NT2/D1 (cell line): Measurements from ENCODE around the gene RNF19B.

Experiments
- DNase-seq: peaks from one replicate; pipeline ENCODE4 v3.0.0-alpha.2; 2011; ENCODE audit warnings: low read depth, low spot score
- H3K27me3 ChIP-seq: 2 replicates; pipeline ENCODE4 v1.6.0; 2011; ENCODE audit warnings: mild to moderate bottlenecking; ENCODE audit not compliant: insufficient read length, insufficient read depth
- H3K36me3 ChIP-seq: 2 replicates; pipeline ENCODE4 v1.6.1; 2011; ENCODE audit warnings: mild to moderate bottlenecking, low read length, mixed read lengths; ENCODE audit not compliant: insufficient read depth, insufficient read length
- H3K4me1 ChIP-seq: 2 replicates; pipeline ENCODE4 v1.5.1; 2011; ENCODE audit not compliant: insufficient read depth, insufficient read length
- H3K4me3 ChIP-seq: 2 replicates; pipeline ENCODE4 v1.5.1; 2011; ENCODE audit warnings: low read depth; ENCODE audit not compliant: insufficient read length
- H3K9ac ChIP-seq: 2 replicates; pipeline ENCODE4 v1.6.0; 2011; ENCODE audit warnings: low read depth; ENCODE audit not compliant: insufficient read length
- H3K9me3 ChIP-seq: 2 replicates; pipeline ENCODE4 v1.5.1; 2011; ENCODE audit warnings: mild to moderate bottlenecking, low read length; ENCODE audit not compliant: insufficient read depth
- SUZ12 ChIP-seq: IDR thresholded peaks from 2 replicates; pipeline ENCODE4 v1.6.1; 2011; ENCODE audit not compliant: insufficient read length, insufficient read depth; ENCODE audit errors: extremely low read depth
- YY1 ChIP-seq: IDR thresholded peaks from 2 replicates; pipeline ENCODE4 v1.6.1; 2011; ENCODE audit not compliant: insufficient read length, insufficient read depth
- ZNF274 ChIP-seq: IDR thresholded peaks from 2 replicates; pipeline ENCODE4 v1.6.1; 2011; ENCODE audit warnings: mild to moderate bottlenecking, low read depth, low read length

The RNF19B gene

DNA sequence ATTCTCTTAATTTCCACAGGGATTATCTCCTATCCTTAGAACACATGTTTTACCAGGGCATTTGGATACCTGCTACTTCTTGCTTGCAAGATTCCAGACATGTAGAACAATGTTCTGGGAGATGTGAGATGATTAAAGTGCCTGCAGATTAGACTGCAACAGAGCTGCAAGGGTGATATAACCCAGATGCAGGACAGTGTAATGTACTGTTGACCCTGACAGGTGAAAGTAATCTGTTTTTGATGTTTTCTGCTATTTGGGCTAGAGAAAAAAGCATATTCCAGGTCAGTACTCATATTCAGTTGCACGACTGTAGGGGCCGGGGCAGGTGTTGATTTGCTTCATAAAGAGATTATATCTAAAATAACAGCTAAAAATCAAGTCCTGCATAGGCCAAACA, 36.3 kb downstream of the RNF19B start:
- H3K9ac ChIP-seq: no peak overlapping the region
- peaks cover 46% of the 10 kb centered on the region for H3K27me3 ChIP-seq
- DNase-seq: no peak
- TF ChIP-seq SUZ12: no peak
- TF ChIP-seq YY1: no peak
- no peak for TF ChIP-seq ZNF274
- H3K4me1 ChIP-seq: no peaks in the 10 kb centered on the region
- no peaks in the 10 kb centered on the region for H3K36me3 ChIP-seq
- peaks cover 7% of the 10 kb centered on the region; the same call in 1 of the 2 replicates for H3K9me3 ChIP-seq
- H3K4me3 ChIP-seq: no peak overlapping the region

DNA sequence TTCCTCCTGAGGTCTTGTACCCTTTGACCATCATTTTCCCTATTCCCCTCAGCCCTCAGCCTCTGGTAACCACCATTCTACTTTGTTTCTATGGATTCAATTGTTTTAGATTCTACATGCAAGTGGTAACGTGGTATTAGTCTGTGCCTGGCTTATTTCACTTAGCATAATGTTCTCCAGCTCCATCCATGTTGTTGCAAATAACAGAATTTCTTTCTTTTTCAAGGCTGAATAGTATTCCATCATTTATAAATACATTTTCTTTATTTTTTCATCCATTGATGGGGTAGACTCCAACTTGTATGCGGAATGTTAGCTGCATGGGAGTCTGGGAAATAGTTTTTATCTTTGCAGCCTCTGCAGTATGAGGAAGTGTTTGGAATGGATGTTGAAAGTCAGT, 37.2 kb downstream of the RNF19B start:
- Histone ChIP-seq H3K4me3 (no peak overlapping the region), H3K9me3 (peaks cover 7% of the 10 kb centered on the region; the same call in 1 of the 2 replicates), H3K9ac (no peak overlapping the region), H3K36me3 (no peaks in the 10 kb centered on the region), H3K4me1 (no peaks in the 10 kb centered on the region), H3K27me3 (peaks cover 53% of the 10 kb centered on the region)
- DNase-seq: no peak
- TF ChIP-seq YY1 (no peak), ZNF274 (no peak), SUZ12 (no peak)

DNA sequence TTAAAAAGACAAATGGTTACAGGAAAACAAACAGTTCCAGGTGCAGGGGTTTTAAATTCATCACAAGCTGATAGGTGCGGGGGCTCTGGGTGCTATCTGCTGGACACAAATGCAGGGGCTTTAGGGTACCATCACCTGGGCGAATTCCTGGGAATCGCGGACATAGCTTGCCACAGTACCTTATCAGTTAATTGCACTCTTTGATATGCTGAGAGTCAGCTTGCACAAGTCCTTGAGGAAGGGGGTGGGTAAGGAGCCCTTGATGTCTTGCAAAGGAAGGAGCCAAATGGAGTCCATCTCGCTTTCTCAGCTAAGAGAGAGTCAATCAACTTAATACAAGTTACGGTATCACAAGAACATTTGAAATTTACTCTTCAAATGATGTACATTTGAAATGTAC, 38.0 kb downstream of the RNF19B start:
- peak overlapping the region; percentile 8 for H3K4me3 ChIP-seq
- no peaks in the 10 kb centered on the region for H3K36me3 ChIP-seq
- TF ChIP-seq SUZ12 (no peak), ZNF274 (no peak), YY1 (no peak)
- H3K9me3 ChIP-seq: peaks cover 7% of the 10 kb centered on the region; the same call in 1 of the 2 replicates
- no peak overlapping the region for H3K9ac ChIP-seq
- no peak for DNase-seq
- H3K4me1 ChIP-seq: no peaks in the 10 kb centered on the region
- peaks cover 53% of the 10 kb centered on the region for H3K27me3 ChIP-seq

DNA sequence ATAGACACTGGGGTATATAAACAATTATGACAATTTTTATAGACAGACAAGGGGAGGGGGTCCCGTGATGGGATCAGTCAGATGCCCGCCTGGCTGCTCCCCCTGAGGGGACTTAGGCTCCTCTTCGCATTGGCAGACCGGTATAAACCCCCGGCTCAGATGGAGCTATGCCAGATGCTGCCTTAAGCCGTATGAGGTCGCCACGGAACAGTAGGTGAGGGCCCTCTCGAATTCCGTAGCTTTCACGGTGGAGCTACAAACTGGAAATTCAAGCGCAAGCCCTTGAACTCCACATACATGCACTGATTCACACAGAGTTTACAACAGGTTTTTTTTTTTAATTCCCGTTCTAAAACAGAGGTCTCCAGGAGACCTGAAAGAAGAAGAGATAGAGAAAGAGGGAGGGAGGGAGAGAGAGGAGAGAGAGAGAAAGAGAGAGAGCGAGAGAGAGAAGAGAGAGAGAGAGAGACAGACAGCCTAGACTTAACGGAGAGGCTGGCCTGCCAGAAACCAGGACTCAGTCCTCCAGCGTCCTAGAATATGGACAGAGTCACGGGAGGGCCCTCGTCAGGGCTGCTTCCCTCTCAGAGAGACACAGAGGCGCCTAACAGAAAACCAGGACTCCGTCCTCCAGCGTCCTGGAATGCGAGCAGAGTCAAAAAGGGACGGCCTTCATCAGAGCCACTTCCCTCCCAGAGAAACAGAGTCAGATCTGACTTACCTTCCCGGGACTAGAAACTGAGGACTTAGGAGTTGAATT, 39.0 kb downstream of the RNF19B start:
- Histone ChIP-seq H3K27me3 (peaks cover 53% of the 10 kb centered on the region), H3K36me3 (no peaks in the 10 kb centered on the region), H3K4me1 (peaks cover 4% of the 10 kb centered on the region), H3K9ac (peak overlapping the region; percentile 78), H3K9me3 (peaks cover 7% of the 10 kb centered on the region; the same call in 1 of the 2 replicates), H3K4me3 (peak overlapping the region; percentile 61)
- DNase-seq: peak; percentile 59
- no peak for TF ChIP-seq ZNF274
- TF ChIP-seq SUZ12: no peak
- TF ChIP-seq YY1: no peak

DNA sequence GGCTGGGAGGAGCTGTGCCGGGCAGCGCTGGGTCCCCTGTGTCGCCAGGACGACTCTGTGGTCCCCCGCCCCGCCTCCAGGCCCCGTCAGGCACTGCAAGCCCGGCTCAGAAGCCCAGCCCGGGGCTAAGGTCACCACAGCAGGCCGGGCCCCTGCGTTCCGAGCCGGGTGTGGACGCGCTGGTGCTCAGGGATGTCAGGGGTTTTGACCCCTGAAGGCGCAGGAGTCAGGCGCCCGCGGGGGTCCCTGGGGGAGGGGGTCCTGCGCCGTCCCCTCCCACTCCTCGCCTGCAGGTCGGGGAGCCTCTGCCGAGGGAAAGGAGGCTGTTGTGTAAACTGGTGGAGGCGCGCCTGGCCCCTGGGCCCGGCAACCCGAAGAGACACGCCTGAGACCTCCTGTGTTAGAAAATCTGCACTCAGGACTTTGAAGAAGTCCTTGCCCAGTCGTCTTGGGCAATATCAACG, 39.7 kb downstream of the RNF19B start:
- Histone ChIP-seq H3K9ac (peak overlapping the region; percentile 80), H3K27me3 (peaks cover 53% of the 10 kb centered on the region), H3K4me3 (peak overlapping the region; percentile 61), H3K36me3 (no peaks in the 10 kb centered on the region), H3K9me3 (peaks cover 7% of the 10 kb centered on the region; the same call in 1 of the 2 replicates), H3K4me1 (peaks cover 4% of the 10 kb centered on the region)
- DNase-seq: no peak
- TF ChIP-seq YY1 (no peak), ZNF274 (no peak), SUZ12 (no peak)

- peaks cover 26% of the 10 kb centered on the region for H3K27me3 ChIP-seq
- H3K9ac ChIP-seq: no peak overlapping the region
- no peak overlapping the region for H3K4me3 ChIP-seq
- no peaks in the 10 kb centered on the region for H3K9me3 ChIP-seq
- no peak for TF ChIP-seq YY1
- TF ChIP-seq SUZ12: no peak
- TF ChIP-seq ZNF274: no peak
- H3K4me1 ChIP-seq: peaks cover 4% of the 10 kb centered on the region
- DNase-seq: no peak
- no peaks in the 10 kb centered on the region for H3K36me3 ChIP-seq
These were observed 43.8 kb downstream of the RNF19B start for GRCh38 chr1:32920833-32921232.

- Histone ChIP-seq H3K36me3 (no peaks in the 10 kb centered on the region), H3K9ac (no peak overlapping the region), H3K9me3 (no peaks in the 10 kb centered on the region), H3K27me3 (peaks cover 25% of the 10 kb centered on the region), H3K4me1 (peaks cover 4% of the 10 kb centered on the region), H3K4me3 (no peak overlapping the region)
- TF ChIP-seq ZNF274: no peak
- no peak for TF ChIP-seq YY1
- TF ChIP-seq SUZ12: no peak
- no peak for DNase-seq
These were observed 44.5 kb downstream of the RNF19B start for GRCh38 chr1:32919811-32920733.
